Hematopoietic multipotent progenitor cell treated with erythropoietin and hydrocortisone succinate and interleukin-3 and kit ligand, for 15 days (in vitro differentiated cells): ENCODE results near the gene FCRL5.
"Not testable (repeated sequence)": the region's sequence is repeated elsewhere in the genome, so short reads cannot be mapped to it uniquely, and the experiment has no call there.

Experiments used
- DNase-seq: peaks from one replicate; pipeline ENCODE4 v3.0.0-alpha.2; 2015; ENCODE audit warnings: low spot score

FCRL5 gene

GRCh38 chr1:157551694-157552693 lies at the start of gene FCRL5:
Gene FCRL5, minus strand, starts transcription at chr1:157552515. Its CDS starts 153 bp downstream, at chr1:157552362.
- no peak for DNase-seq

GRCh38 chr1:157600236-157600635 lies 47.9 kb upstream of the FCRL5 start:
- DNase-seq, result no peak

- no peak for DNase-seq
Observed at GRCh38 chr1:157597959-157598667, 45.8 kb upstream of the FCRL5 start, which contains the start of gene FCRL4. Gene FCRL4, minus strand, starts transcription at chr1:157598085. Its CDS starts 141 bp downstream, at chr1:157597944.

- DNase-seq, result no peak
Observed at GRCh38 chr1:157596384-157596783, 44.1 kb upstream of the FCRL5 start.

GRCh38 chr1:157595356-157595755 lies 43.0 kb upstream of the FCRL5 start:
- DNase-seq, result no peak

GRCh38 chr1:157585984-157586383 lies 33.7 kb upstream of the FCRL5 start:
- no peak for DNase-seq

GRCh38 chr1:157584503-157584902 lies 32.2 kb upstream of the FCRL5 start:
- DNase-seq, result no peak

- DNase-seq, result no peak
Observed at GRCh38 chr1:157580828-157581210, 28.5 kb upstream of the FCRL5 start.

- DNase-seq, result peak; percentile 55
Observed at GRCh38 chr1:157580179-157580827, 28.0 kb upstream of the FCRL5 start.

GRCh38 chr1:157577420-157577819 lies 25.1 kb upstream of the FCRL5 start:
- no peak for DNase-seq

- no peak for DNase-seq
Observed at GRCh38 chr1:157575744-157576143, 23.4 kb upstream of the FCRL5 start.

- DNase-seq, result no peak
Observed at GRCh38 chr1:157574836-157575235, 22.5 kb upstream of the FCRL5 start.

- DNase-seq, result no peak
Observed at GRCh38 chr1:157566484-157567300, 14.4 kb upstream of the FCRL5 start.

- no peak for DNase-seq
Observed at GRCh38 chr1:157562515-157562914, 10.2 kb upstream of the FCRL5 start.

GRCh38 chr1:157558119-157558518 lies 5.8 kb upstream of the FCRL5 start:
- no peak for DNase-seq

- not testable (repeated sequence) for DNase-seq
Observed at GRCh38 chr1:157548081-157548480, 4.2 kb downstream of the FCRL5 start.

GRCh38 chr1:157542676-157543075 lies 9.6 kb downstream of the FCRL5 start:
- DNase-seq, result no peak

- no peak for DNase-seq
Observed at GRCh38 chr1:157540852-157541251, 11.5 kb downstream of the FCRL5 start.

- DNase-seq, result no peak
Observed at GRCh38 chr1:157540160-157540748, 12.1 kb downstream of the FCRL5 start.

- no peak for DNase-seq
Observed at GRCh38 chr1:157539568-157539967, 12.7 kb downstream of the FCRL5 start.

GRCh38 chr1:157532569-157532968 lies 19.7 kb downstream of the FCRL5 start:
- no peak for DNase-seq
